Mesangial cell (primary cell): Measurements from ENCODE around the gene PRAMEF15. TPM values are rescaled to one million over a fixed set of nuclear protein-coding genes. Genes with fewer than 3 reads are reported as not detected.

Experiments
- total RNA-seq: library from RNA; depleted of rRNA; stranded (reverse); fragments of >200 nt; gene quantifications from 2 replicates; pipeline ENCODE4 v1.2.3, GENCODE V29; 2015

Gene PRAMEF15
- total RNA-seq, result not detected in 2 replicates

DNA sequence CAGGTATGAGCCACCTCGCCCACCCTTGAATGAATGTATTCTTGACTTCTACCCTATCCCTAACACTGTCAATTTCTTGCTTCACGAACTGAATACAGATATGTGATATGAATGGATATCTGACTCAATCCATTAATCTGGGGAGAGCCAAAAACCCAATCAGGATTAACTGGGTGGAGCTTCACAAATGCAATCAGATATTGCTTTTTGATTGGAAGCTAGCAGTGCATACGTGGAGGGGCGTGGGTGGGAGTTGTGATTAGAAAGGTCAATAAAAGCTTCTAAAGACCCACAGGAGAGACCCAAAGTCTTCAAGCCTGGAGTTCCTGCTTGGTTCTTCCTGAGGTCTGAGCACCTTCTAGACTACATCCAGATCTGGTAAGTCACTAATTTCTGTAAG lies at the start of gene PRAMEF15:
PRAMEF15 (plus strand) TSS at position 301 of the 400 bp plus-strand sequence. CDS start 2,827 bp downstream, outside the sequence.

DNA sequence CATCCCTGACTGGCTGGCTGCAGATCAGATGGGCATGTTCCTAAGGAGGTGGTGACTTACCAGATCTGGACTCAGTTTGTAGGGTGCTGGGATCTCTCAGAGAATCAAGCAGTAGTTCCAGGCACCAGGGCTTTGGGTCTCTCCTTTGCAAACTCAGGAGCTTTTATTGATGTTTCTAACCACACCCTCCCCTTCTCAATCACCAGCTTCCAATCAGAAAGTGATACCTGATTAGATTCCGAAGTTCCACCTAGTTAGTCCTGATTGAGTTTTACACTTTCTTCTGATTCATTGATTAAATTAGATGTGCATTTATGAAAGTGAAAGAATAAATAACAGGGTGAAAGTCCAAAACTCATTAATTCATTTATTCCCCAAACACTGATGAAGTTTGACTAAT lies 30.3 kb upstream of the PRAMEF15 start, which contains the start of gene PRAMEF8:
PRAMEF8 (minus strand) TSS at position 101 of the 400 bp plus-strand sequence. CDS start 1,046 bp downstream, outside the sequence.

DNA sequence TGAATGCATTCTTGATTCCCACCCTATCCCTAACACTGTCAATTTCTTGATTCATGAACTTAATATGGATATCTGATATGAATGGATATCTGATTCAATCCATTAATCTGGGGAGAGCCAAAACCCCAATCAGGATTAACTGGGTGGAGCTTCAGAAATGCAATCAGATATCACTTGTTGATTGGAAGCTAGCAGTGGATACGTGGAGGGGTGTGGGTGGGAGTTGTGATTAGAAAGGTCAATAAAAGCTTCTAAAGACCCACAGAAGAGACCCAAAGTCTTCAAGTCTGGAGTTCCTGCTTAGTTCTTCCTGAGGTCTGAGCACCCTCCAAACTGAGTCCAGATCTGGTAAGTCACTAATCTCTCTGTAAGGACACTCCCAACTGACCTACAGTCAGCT lies 12.1 kb upstream of the PRAMEF15 start, which contains the start of gene PRAMEF33:
PRAMEF33 (plus strand) TSS at position 301 of the 400 bp plus-strand sequence. CDS start 2,416 bp downstream, outside the sequence.

DNA sequence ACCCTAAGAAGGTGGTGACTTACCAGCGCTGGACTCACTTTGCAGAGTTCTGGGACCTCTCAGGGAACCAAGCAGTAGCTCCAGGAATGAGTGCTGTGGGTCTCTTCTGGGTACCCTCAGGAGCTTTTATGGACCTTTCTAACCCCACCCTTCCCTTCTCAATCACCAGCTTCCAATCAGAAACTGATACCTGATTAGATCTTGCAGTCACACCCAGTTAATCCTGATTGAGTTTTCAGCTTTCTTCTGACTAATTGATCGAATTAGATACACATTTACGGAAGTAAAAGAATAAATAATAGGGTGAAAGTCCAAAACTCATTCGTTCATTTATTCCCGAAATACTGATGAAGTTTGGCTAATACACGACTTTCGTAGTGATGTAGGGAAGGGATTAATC lies 31.7 kb downstream of the PRAMEF15 start, which contains the start of gene PRAMEF14:
PRAMEF14 (minus strand) TSS at position 101 of the 400 bp plus-strand sequence. CDS start 1,820 bp downstream, outside the sequence.

Other genes with a start within 250 kb of the PRAMEF15 start
- not detected in 2 replicates for gene PRAMEF25, start 244.8 kb upstream of the PRAMEF15 start, total RNA-seq
- not detected in 2 replicates for gene HNRNPCL2, start 198.7 kb upstream of the PRAMEF15 start, total RNA-seq
- not detected in 2 replicates for gene PRAMEF26, start 159.6 kb upstream of the PRAMEF15 start, total RNA-seq
- not detected in 2 replicates for gene HNRNPCL4, start 149.9 kb upstream of the PRAMEF15 start, total RNA-seq
- gene PRAMEF9, start 143.7 kb upstream of the PRAMEF15 start, total RNA-seq, result not detected in 2 replicates
- not detected in 2 replicates for gene PRAMEF13, start 114.2 kb upstream of the PRAMEF15 start, total RNA-seq
- gene PRAMEF18, start 89.4 kb upstream of the PRAMEF15 start, total RNA-seq, result not detected in 2 replicates
- not detected in 2 replicates for gene PRAMEF5, start 61.4 kb upstream of the PRAMEF15 start, total RNA-seq
- not detected in 2 replicates for gene PRAMEF8, start 30.4 kb upstream of the PRAMEF15 start, total RNA-seq
- not detected in 2 replicates for gene PRAMEF33, start 12.0 kb upstream of the PRAMEF15 start, total RNA-seq
- gene PRAMEF14, start 31.6 kb downstream of the PRAMEF15 start, total RNA-seq, result not detected in 2 replicates
- gene PRAMEF19, start 56.4 kb downstream of the PRAMEF15 start, total RNA-seq, result not detected in 2 replicates
- gene PRAMEF17, start 74.1 kb downstream of the PRAMEF15 start, total RNA-seq, result not detected in 2 replicates
- gene PRAMEF20, start 94.9 kb downstream of the PRAMEF15 start, total RNA-seq, result not detected in 2 replicates
- gene LRRC38, start 198.4 kb downstream of the PRAMEF15 start, total RNA-seq, result 0.33 TPM in 1 of 2 replicates, not detected in the other